Anterior cingulate cortex (tissue), 58 donors: Measurements from ENCODE around the gene UBN2.

Experiments used
- DNase-seq, 58 donors: peaks; one replicate each; lab custom pipeline; 2025; lab: John Stamatoyannopoulos, UW

The UBN2 gene

GRCh38 chr7:139341058-139341775 lies 110.2 kb downstream of the UBN2 start, which contains the start of gene FMC1:
Gene FMC1, plus strand, starts transcription at chr7:139341337. Its CDS starts 48 bp downstream, at chr7:139341385.
- DNase-seq, result peak; percentile 65 to 97 (median 92)

- no peak for DNase-seq
Measured at GRCh38 chr7:139341776-139342226, 110.8 kb downstream of the UBN2 start.

- DNase-seq, result no peak
Measured at GRCh38 chr7:139345042-139345441, 114.0 kb downstream of the UBN2 start.

GRCh38 chr7:139351027-139351426 lies 120.0 kb downstream of the UBN2 start:
- no peak for DNase-seq

GRCh38 chr7:139354729-139355128 lies 123.7 kb downstream of the UBN2 start:
- DNase-seq, result no peak

GRCh38 chr7:139355320-139355719 lies 124.3 kb downstream of the UBN2 start:
- no peak for DNase-seq
